KG1 (cell line): Measurements from ENCODE around the gene ACTL7B.
"Not testable (repeated sequence)": the region's sequence is repeated elsewhere in the genome, so short reads cannot be mapped to it uniquely, and the experiment has no call there.

Experiments
- DNase-seq: peaks from one replicate; lab custom pipeline; 2025; lab: John Stamatoyannopoulos, UW

The ACTL7B gene

GRCh38 chr9:108855888-108856287 lies at the start of gene ACTL7B:
TSS of gene ACTL7B (minus strand) at chr9:108855986. CDS start at chr9:108855930, 56 bp downstream.
- DNase-seq: no peak

GRCh38 chr9:108905494-108905893 lies 49.7 kb upstream of the ACTL7B start:
- DNase-seq: no peak

- DNase-seq: no peak
These were observed 48.4 kb upstream of the ACTL7B start for GRCh38 chr9:108904161-108904560.

- DNase-seq: no peak
These were observed 47.8 kb upstream of the ACTL7B start for GRCh38 chr9:108903420-108904103.

- no peak for DNase-seq
These were observed 44.4 kb upstream of the ACTL7B start for GRCh38 chr9:108900176-108900575.

GRCh38 chr9:108899023-108899695 lies 43.4 kb upstream of the ACTL7B start:
- not testable (repeated sequence) for DNase-seq

GRCh38 chr9:108897324-108898096 lies 41.7 kb upstream of the ACTL7B start:
- DNase-seq: no peak

GRCh38 chr9:108894225-108894997 lies 38.6 kb upstream of the ACTL7B start:
- no peak for DNase-seq

GRCh38 chr9:108889649-108890067 lies 33.9 kb upstream of the ACTL7B start:
- DNase-seq: no peak

- not testable (repeated sequence) for DNase-seq
These were observed 30.9 kb upstream of the ACTL7B start for GRCh38 chr9:108886594-108887271.

GRCh38 chr9:108885643-108886348 lies 30.0 kb upstream of the ACTL7B start:
- no peak for DNase-seq

GRCh38 chr9:108884701-108885100 lies 28.9 kb upstream of the ACTL7B start:
- DNase-seq: no peak

GRCh38 chr9:108883085-108883484 lies 27.3 kb upstream of the ACTL7B start:
- DNase-seq: no peak

- DNase-seq: no peak
These were observed 26.5 kb upstream of the ACTL7B start for GRCh38 chr9:108882052-108882888.

GRCh38 chr9:108880738-108881316 lies 25.0 kb upstream of the ACTL7B start:
- DNase-seq: no peak

- no peak for DNase-seq
These were observed 21.7 kb upstream of the ACTL7B start for GRCh38 chr9:108877524-108877923.

- DNase-seq: no peak
These were observed 20.6 kb upstream of the ACTL7B start for GRCh38 chr9:108876425-108876824.

GRCh38 chr9:108874058-108874788 lies 18.4 kb upstream of the ACTL7B start:
- DNase-seq: no peak
